Measurements from ENCODE around the gene ZNF474.
A peak's percentile ranks its signal among the peaks of the same experiment; 100 is the strongest.

ZNF474 gene

DNA sequence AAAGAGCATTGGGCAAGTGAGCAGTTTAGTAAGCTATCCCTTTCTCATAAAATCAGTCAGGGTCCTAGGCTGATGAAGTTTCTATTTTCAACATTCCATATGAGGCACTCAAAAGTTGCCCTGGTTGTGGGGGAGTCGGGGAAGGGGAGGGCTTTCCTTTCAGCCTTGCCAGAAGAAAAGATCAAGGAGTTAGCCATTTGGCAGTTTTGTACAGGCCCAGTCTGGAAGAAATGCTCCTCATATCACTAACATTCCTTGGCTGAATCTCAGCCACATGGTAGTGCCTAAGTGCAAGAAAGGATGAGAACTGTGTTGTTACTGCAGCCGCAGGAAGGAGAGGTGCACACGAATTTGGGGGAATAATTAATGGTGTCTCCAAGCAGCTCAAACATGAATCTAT lies 60.8 kb downstream of the ZNF474 start:
- Histone ChIP-seq H3K4me1 (peaks cover 0 to 3% (median 0%) of the 10 kb centered on the region in 4 donors), H3K27ac (no peak overlapping the region), H3K36me3 (no peaks in the 10 kb centered on the region), H3K9me3 (no peaks in the 10 kb centered on the region), H3K4me3 (no peak overlapping the region), H3K27me3 (no peaks in the 10 kb centered on the region)
- DNase-seq = no peak
- intact Hi-C loops (cut with DNase I; ENCODE audit: low total_unique reads) = loop anchor here (10.0 kb wide), 1 partner anchor 305 kb away; no protein-coding TSS in a partner anchor
- TF ChIP-seq, protein P1, sequence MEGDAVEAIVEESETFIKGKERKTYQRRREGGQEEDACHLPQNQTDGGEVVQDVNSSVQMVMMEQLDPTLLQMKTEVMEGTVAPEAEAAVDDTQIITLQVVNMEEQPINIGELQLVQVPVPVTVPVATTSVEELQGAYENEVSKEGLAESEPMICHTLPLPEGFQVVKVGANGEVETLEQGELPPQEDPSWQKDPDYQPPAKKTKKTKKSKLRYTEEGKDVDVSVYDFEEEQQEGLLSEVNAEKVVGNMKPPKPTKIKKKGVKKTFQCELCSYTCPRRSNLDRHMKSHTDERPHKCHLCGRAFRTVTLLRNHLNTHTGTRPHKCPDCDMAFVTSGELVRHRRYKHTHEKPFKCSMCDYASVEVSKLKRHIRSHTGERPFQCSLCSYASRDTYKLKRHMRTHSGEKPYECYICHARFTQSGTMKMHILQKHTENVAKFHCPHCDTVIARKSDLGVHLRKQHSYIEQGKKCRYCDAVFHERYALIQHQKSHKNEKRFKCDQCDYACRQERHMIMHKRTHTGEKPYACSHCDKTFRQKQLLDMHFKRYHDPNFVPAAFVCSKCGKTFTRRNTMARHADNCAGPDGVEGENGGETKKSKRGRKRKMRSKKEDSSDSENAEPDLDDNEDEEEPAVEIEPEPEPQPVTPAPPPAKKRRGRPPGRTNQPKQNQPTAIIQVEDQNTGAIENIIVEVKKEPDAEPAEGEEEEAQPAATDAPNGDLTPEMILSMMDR (IDR thresholded peaks at IDR 0.05) = no peak

DNA sequence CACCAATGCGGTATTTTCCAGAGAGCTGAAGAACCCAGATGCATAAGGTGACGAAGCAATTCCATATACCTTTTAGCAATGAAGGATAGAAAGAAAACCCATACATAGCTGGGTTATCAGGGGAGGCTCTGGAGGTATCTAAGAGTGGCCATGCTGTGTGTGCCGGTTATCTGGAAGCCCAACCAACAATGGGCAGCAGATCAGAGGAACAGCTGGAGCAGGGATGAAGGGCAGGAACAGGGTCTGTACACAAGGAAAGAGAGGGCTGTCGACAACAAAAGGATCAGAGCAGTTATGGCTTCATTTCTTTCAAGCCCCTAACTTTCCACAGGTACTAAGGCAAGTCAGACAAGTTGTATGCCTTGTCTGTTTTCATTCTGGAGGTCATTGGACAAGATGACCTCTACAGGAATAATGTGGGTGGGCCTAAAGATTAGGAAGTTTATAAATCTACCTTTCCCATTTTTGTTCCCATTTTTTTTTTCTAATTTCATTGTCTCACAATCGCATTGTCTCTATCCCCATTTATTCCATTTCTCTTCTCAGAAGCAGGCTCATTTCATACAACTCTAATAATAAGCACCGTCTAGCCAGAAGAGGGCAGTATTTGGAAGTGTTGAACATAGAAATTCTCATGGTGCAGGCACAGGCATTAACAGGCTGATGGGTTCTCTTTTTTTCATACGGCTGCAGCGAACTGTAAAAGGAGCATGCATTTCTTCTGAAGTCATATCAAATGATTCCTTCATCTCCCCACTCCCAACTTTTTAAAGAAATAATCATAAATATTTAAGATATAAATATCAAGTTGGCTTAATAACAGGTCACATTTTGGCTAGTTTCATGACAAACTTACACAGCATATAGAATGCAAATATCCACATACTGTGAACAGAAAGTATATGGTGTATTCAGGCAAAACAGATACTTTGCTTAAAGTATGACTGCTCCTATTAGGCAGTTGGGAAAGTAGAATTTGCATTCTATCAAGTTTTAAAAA lies 63.5 kb downstream of the ZNF474 start:
- no peaks in the 10 kb centered on the region for H3K27me3 ChIP-seq
- H3K4me3 ChIP-seq = no peak overlapping the region
- H3K4me1 ChIP-seq = peaks cover 0 to 3% (median 0%) of the 10 kb centered on the region in 4 donors
- H3K27ac ChIP-seq = no peak overlapping the region
- H3K9me3 ChIP-seq = no peaks in the 10 kb centered on the region
- no peak for DNase-seq
- TF ChIP-seq, protein P1 (IDR thresholded peaks at IDR 0.05) = peak; percentile 55 to 72
- intact Hi-C loops (cut with DNase I; ENCODE audit: low total_unique reads) = loop anchor here (2.0 to 10.0 kb wide), 2 partner anchors 222 to 302 kb away; no protein-coding TSS in a partner anchor
- H3K36me3 ChIP-seq = no peaks in the 10 kb centered on the region

GRCh38 chr5:122195802-122196394 lies 66.6 kb downstream of the ZNF474 start:
- H3K27me3 ChIP-seq = no peaks in the 10 kb centered on the region
- intact Hi-C loops (cut with DNase I; ENCODE audit: low total_unique reads) = loop anchor here (10.0 kb wide), 1 partner anchor 299 kb away; no protein-coding TSS in a partner anchor
- no peak for DNase-seq
- H3K36me3 ChIP-seq = no peaks in the 10 kb centered on the region
- H3K9me3 ChIP-seq = no peaks in the 10 kb centered on the region
- H3K4me1 ChIP-seq = no peaks in the 10 kb centered on the region
- H3K4me3 ChIP-seq = no peak overlapping the region
- no peak overlapping the region for H3K27ac ChIP-seq
- TF ChIP-seq, protein P1 (IDR thresholded peaks at IDR 0.05) = peak; percentile 64 to 65

DNA sequence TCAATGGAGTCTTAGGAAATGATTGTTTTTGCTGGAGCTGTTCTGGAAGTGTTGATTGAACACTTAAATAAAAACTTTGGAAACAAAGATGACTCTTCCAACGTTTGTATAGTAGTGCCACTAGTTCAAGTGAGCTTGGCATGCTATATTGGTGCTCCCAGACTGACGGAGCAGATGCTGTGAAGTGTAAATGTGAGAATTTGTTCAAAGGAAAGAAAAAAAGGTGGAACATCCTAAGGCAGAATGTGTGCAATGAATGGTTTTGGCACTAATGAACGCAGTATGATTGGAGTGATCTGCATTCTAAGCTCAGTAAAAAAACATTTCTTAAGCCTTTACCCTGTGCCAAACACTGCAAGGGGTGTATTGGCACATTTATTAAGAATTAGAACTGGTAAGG lies 69.8 kb downstream of the ZNF474 start:
- Histone ChIP-seq H3K27ac (no peak overlapping the region), H3K36me3 (no peaks in the 10 kb centered on the region), H3K4me3 (no peak overlapping the region), H3K9me3 (no peaks in the 10 kb centered on the region), H3K27me3 (no peaks in the 10 kb centered on the region), H3K4me1 (no peaks in the 10 kb centered on the region)
- TF ChIP-seq, protein P1 (IDR thresholded peaks at IDR 0.05) = no peak
- intact Hi-C loops (cut with DNase I; ENCODE audit: low total_unique reads) = loop anchor here (10.0 kb wide), 1 partner anchor 296 kb away; no protein-coding TSS in a partner anchor
- no peak for DNase-seq

DNA sequence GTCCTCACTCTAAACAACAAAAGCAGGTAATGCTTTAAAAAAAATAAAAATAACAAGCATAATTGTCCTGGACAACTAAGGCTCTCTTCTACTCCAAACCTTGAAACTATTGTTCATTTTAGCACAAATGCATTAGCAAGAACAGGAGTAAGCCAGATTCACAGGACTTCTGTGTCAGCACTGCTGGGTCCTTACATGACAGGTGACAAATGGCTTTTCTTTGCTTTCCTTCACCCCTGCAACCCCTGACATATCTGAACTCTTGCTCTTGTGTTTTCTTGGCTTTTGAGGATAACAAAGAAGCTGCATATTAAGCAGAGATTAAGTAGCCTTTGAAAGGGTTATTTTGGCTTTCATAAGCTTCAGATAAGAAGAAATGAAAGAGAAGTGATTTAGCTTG lies 71.1 kb downstream of the ZNF474 start:
- DNase-seq = no peak
- no peaks in the 10 kb centered on the region for H3K9me3 ChIP-seq
- H3K27me3 ChIP-seq = no peaks in the 10 kb centered on the region
- TF ChIP-seq, protein P1 (IDR thresholded peaks at IDR 0.05) = no peak
- no peak overlapping the region for H3K27ac ChIP-seq
- H3K4me3 ChIP-seq = no peak overlapping the region
- H3K36me3 ChIP-seq = no peaks in the 10 kb centered on the region
- intact Hi-C loops (cut with DNase I; ENCODE audit: low total_unique reads) = no loop called here
- H3K4me1 ChIP-seq = no peaks in the 10 kb centered on the region
